GM12878 (cell line): ENCODE measurements around the gene WDFY1. TPM values are rescaled to one million over a fixed set of nuclear protein-coding genes. Genes with fewer than 3 reads are reported as not detected.

Experiments used
- BCL11A ChIP-seq: IDR thresholded peaks from 2 replicates; pipeline ENCODE4 v1.6.1; 2011; ENCODE audit warnings: low read depth, low read length
- ETV6 ChIP-seq, 2 experiments: fragments of 450-650 bp in 1 of 2; IDR thresholded peaks in 1 of 2; conservative IDR thresholded peaks in 1 of 2; 2 replicates each; pipeline ENCODE4 v1.6.1; 2014; ENCODE audit warnings: antibody characterized with exemption in 1 of 2, borderline replicate concordance in 1 of 2, low read depth in 1 of 2, mild to moderate bottlenecking in 1 of 2, moderate library complexity in 1 of 2
- HCFC1 ChIP-seq: fragments of 150-350 bp; IDR thresholded peaks from 2 replicates; pipeline ENCODE4 v1.6.1; 2014; ENCODE audit warnings: low read length
- HSF1 ChIP-seq: fragments of 150-350 bp; IDR thresholded peaks from 2 replicates; pipeline ENCODE4 v1.6.1; 2014; ENCODE audit warnings: mild to moderate bottlenecking, low read depth, low read length
- IRF4 ChIP-seq: IDR thresholded peaks from 2 replicates; pipeline ENCODE4 v1.6.1; 2011; ENCODE audit warnings: low read depth, low read length
- MEF2A ChIP-seq: IDR thresholded peaks from 2 replicates; pipeline ENCODE4 v1.6.1; 2011; ENCODE audit warnings: low read depth, mild to moderate bottlenecking, low read length, moderate library complexity; ENCODE audit not compliant: insufficient read depth
- MEF2B ChIP-seq: fragments of 450-650 bp; IDR thresholded peaks from 2 replicates; pipeline ENCODE4 v1.6.1; 2018; ENCODE audit warnings: mild to moderate bottlenecking, moderate library complexity; ENCODE audit not compliant: partially characterized antibody, poor library complexity, severe bottlenecking
- MLLT1 ChIP-seq: fragments of 450-650 bp; IDR thresholded peaks from 2 replicates; pipeline ENCODE4 v1.6.1; 2016; ENCODE audit warnings: mild to moderate bottlenecking
- MXI1 ChIP-seq: fragments of 150-350 bp; IDR thresholded peaks from 2 replicates; pipeline ENCODE4 v1.6.1; 2011; ENCODE audit warnings: low read depth, mild to moderate bottlenecking, inconsistent platforms, low read length, improper control_type of control experiment
- NBN ChIP-seq: fragments of 450-650 bp; IDR thresholded peaks from 2 replicates; pipeline ENCODE4 v1.6.1; 2016
- NRF1 ChIP-seq: conservative IDR thresholded peaks from 2 replicates; pipeline ENCODE4 v1.6.1; 2011; ENCODE audit warnings: mild to moderate bottlenecking, low read depth, low read length, improper control_type of control experiment
- PRDM15 ChIP-seq: fragments of 450-650 bp; formaldehyde crosslinking; IDR thresholded peaks from 2 replicates; pipeline ENCODE4 v1.4.0; 2020; ENCODE audit warnings: mild to moderate bottlenecking, moderate library complexity
- RAD51 ChIP-seq: fragments of 450-650 bp; IDR thresholded peaks from 2 replicates; pipeline ENCODE4 v1.6.1; 2016; ENCODE audit warnings: moderate library complexity, mild to moderate bottlenecking, inconsistent platforms
- RBBP5 ChIP-seq: fragments of 200-600 bp; sonication (generic); conservative IDR thresholded peaks from 2 replicates; pipeline ENCODE4 v1.6.1; 2016
- RFX5 ChIP-seq: IDR thresholded peaks from 2 replicates; pipeline ENCODE4 v1.6.1; 2011; ENCODE audit warnings: low read depth, low read length, improper control_type of control experiment
- SIN3A ChIP-seq: IDR thresholded peaks from 2 replicates; pipeline ENCODE4 v1.6.1; 2012; ENCODE audit warnings: low read depth, low read length, improper control_type of control experiment
- SMC3 ChIP-seq: IDR thresholded peaks from 2 replicates; pipeline ENCODE4 v1.6.1; 2011; ENCODE audit warnings: low read length, improper control_type of control experiment, borderline replicate concordance
- SP1 ChIP-seq: IDR thresholded peaks from one replicate; pipeline ENCODE4 v1.6.1; 2011; ENCODE audit warnings: low read depth, low read length
- SREBF1 ChIP-seq: IDR thresholded peaks from 2 replicates; pipeline ENCODE4 v1.6.1; 2012; ENCODE audit warnings: mild to moderate bottlenecking, low read length
- STAT1 ChIP-seq: fragments of 450-650 bp; conservative IDR thresholded peaks from 2 replicates; pipeline ENCODE4 v1.6.1; 2014; ENCODE audit warnings: antibody characterized with exemption, mild to moderate bottlenecking
- TCF3 ChIP-seq: IDR thresholded peaks from 2 replicates; pipeline ENCODE4 v1.6.1; 2012; ENCODE audit warnings: low read depth, mild to moderate bottlenecking, low read length, borderline replicate concordance; ENCODE audit not compliant: insufficient read depth
- WRNIP1 ChIP-seq: IDR thresholded peaks from 2 replicates; pipeline ENCODE4 v1.6.1; 2011; ENCODE audit warnings: low read depth, low read length, improper control_type of control experiment, borderline replicate concordance
- ZNF384 ChIP-seq: IDR thresholded peaks from 2 replicates; pipeline ENCODE4 v1.6.1; 2012; ENCODE audit warnings: low read depth, mild to moderate bottlenecking, low read length, improper control_type of control experiment, borderline replicate concordance
- polyA plus RNA-seq, 11 experiments: library from polyadenylated mRNA; depleted of rRNA in 4 of 11; unstranded in 6 of 11; stranded (reverse) in 5 of 11; fragments of >200 nt; fragmentation: Nextera tagmentation in 4 of 11; fragmentation: Illumina TruSeq in 1 of 11; extraction: Ambion mirVana in 4 of 11; extraction: Trizol in 1 of 11; gene quantifications; 1 replicate in 1 of 11; 2 replicates in 10 of 11; pipeline versions ENCODE4 v1.2.1 to v1.2.3, GENCODE V29; 2011 to 2016; ENCODE audit warnings: inconsistent platforms in 2 of 11, missing spikeins in 2 of 11, low read depth in 1 of 11
- total RNA-seq, 4 experiments: library from RNA; depleted of rRNA in 3 of 4; stranded (reverse); fragments of >200 nt in 3 of 4; fragmentation: Illumina TruSeq in 1 of 4; extraction: Trizol in 1 of 4; gene quantifications; 2 replicates each; pipeline versions ENCODE4 v1.2.1 to v1.2.3, GENCODE V29; 2013 to 2021
- TF ChIP-seq, protein P1 (sequence below): IDR thresholded peaks from 2 replicates; pipeline ENCODE4 v1.6.1; 2011; ENCODE audit warnings: mild to moderate bottlenecking, low read depth, low read length, moderate library complexity; ENCODE audit not compliant: insufficient replicate concordance

The WDFY1 gene
- total and polyA plus RNA-seq, 10 of the 15 experiments (the other 5 are each of a cell fraction or from before 2014, with no cell fraction given): 2.9 to 28.1 (median 13.1) TPM

DNA sequence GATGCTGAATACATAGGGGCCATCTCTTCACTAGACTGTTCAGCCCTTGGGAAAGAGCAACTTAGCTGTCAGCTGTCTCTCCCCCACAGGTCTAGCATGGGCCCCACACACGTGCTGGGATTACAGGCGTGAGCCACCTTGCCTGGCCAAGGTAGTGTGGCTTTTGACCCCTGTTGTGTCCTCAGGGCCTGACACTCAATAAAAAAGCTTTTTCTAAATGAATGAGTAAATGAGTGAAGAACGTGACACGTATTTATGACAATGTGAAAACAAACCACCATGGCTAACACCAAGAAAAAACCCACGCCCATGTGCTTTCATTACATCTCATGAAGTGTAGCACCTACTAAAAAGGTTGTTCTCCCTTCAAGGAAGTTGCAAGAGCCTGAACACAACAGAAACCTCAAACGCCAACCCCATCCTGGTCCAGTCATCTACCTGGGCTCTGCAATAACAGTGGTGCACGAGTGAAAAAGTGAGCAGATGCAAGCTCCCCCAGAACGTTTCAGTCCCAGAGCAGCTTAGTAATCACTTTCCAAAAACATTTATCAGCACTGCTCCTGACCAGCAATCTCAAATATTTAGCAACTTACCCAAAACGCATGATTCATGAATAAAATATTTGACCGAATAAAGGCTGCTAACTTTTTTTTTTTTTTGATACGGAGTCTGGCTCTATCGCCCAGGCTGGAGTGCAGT, 3.4 kb downstream of the WDFY1 start (continued):
- TF ChIP-seq MXI1: peak; percentile 55
- peak; percentile 89 for TF ChIP-seq NBN
- TF ChIP-seq WRNIP1: no peak
- no peak for TF ChIP-seq RBBP5
- TF ChIP-seq RAD51: peak; percentile 73
- no peak for TF ChIP-seq ZNF384
- peak; percentile 58 for TF ChIP-seq BCL11A
- TF ChIP-seq MEF2B: peak; percentile 78
- TF ChIP-seq MEF2A: 0 out of 2 replicates have a peak, but pooled peaks have one; percentile 45
- TF ChIP-seq SREBF1: no peak
- TF ChIP-seq SP1: peak; percentile 36
- no peak for TF ChIP-seq HCFC1
- TF ChIP-seq, protein P1, sequence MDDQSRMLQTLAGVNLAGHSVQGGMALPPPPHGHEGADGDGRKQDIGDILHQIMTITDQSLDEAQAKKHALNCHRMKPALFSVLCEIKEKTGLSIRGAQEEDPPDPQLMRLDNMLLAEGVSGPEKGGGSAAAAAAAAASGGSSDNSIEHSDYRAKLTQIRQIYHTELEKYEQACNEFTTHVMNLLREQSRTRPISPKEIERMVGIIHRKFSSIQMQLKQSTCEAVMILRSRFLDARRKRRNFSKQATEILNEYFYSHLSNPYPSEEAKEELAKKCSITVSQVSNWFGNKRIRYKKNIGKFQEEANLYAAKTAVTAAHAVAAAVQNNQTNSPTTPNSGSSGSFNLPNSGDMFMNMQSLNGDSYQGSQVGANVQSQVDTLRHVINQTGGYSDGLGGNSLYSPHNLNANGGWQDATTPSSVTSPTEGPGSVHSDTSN: peak; percentile 34
- TF ChIP-seq ETV6 (conservative IDR thresholded peaks at IDR 0.05 in 1 of 2, IDR thresholded peaks at IDR 0.05 in 1 of 2; ENCODE audit: borderline replicate concordance in 1 of 2, low read depth in 1 of 2): peak in 1 of 2 experiments; percentile 38; a peak in 1 of 4 replicates
- no peak for TF ChIP-seq NRF1
- TF ChIP-seq SIN3A: peak; percentile 51
- TF ChIP-seq MLLT1: peak; percentile 68
- peak; percentile 44; the same call in 1 of the 2 replicates for TF ChIP-seq IRF4
- no peak for TF ChIP-seq RFX5
- TF ChIP-seq SMC3: no peak
- no peak for TF ChIP-seq HSF1
- TF ChIP-seq TCF3: no peak
- TF ChIP-seq PRDM15 (CRISPR knock-in tag): no peak
- no peak for TF ChIP-seq STAT1
